Esophagus squamous epithelium (tissue), 5 donors: ENCODE data around the gene GRK5. TPM values are rescaled to one million over a fixed set of nuclear protein-coding genes. Genes with fewer than 3 reads are reported as not detected.
"Not testable (repeated sequence)": the region's sequence is repeated elsewhere in the genome, so short reads cannot be mapped to it uniquely, and the experiment has no call there.

Experiments used
- DNase-seq: peaks from one replicate; lab custom pipeline; 2025; lab: John Stamatoyannopoulos, UW
- H3K27ac ChIP-seq, 4 donors: fragments of 200-600 bp; sonication (generic); one replicate each; pipeline ENCODE4 v1.5.1; 2016 to 2019; ENCODE audit warnings: mild to moderate bottlenecking in 1 of 4
- H3K27me3 ChIP-seq, 4 donors: fragments of 200-600 bp; sonication (generic); 1 replicate in 3 of 4; 2 replicates in 1 of 4; pipeline versions ENCODE4 v1.5.1 to v1.6.0; 2017 to 2021; ENCODE audit warnings: antibody characterized with exemption in 1 of 4
- H3K36me3 ChIP-seq, 3 donors: fragments of 200-600 bp; sonication (generic); one replicate each; pipeline ENCODE4 v1.5.1; 2016 to 2019
- H3K4me1 ChIP-seq, 3 donors: fragments of 200-600 bp; sonication (generic); one replicate each; pipeline ENCODE4 v1.5.1; 2017 to 2019
- H3K4me3 ChIP-seq, 4 donors: fragments of 200-600 bp; sonication (generic); 1 replicate in 3 of 4; 2 replicates in 1 of 4; pipeline ENCODE4 v1.5.1; 2016 to 2019; ENCODE audit warnings: mild to moderate bottlenecking in 2 of 4, moderate library complexity in 1 of 4
- H3K9me3 ChIP-seq, 3 donors: fragments of 200-600 bp; sonication (generic); one replicate each; pipeline ENCODE4 v1.5.1; 2016 to 2019
- CTCF ChIP-seq, 6 experiments: fragments of 450-650 bp in 4 of 6; fragments of 200-600 bp in 2 of 6; sonication (generic) in 2 of 6; IDR thresholded peaks; one replicate each; pipeline ENCODE4 v1.5.1; 2016 to 2019; ENCODE audit warnings: antibody characterized with exemption in 6 of 6, mild to moderate bottlenecking in 4 of 6, moderate library complexity in 4 of 6
- POLR2A ChIP-seq, 4 donors: fragments of 450-650 bp; IDR thresholded peaks; one replicate each; pipeline ENCODE4 v1.6.1; 2017; ENCODE audit warnings: antibody characterized with exemption in 4 of 4, mild to moderate bottlenecking in 4 of 4, moderate library complexity in 3 of 4
- WGBS, 2 donors: methylation state at CpG; one replicate each; pipeline ENCODE4 v1.1.5; 2018; 5-methylcytosine and 5-hydroxymethylcytosine counted together
- intact Hi-C: fragments of 100-400 bp; cut with DNase I; formaldehyde crosslinking; loops from one replicate; pipeline ENCODE4 v1.15.0; 2022
- total RNA-seq, 4 donors: library from RNA; depleted of rRNA; stranded (reverse); fragments of >200 nt; gene quantifications; one replicate each; pipeline ENCODE4 v1.1.0, GENCODE V29; 2016
- donor health status: DM: yes; HTN: yes; CAD: no.

Gene GRK5
- total RNA-seq, 4 donors from 2014 or later = 2.4 to 18.9 (median 6.3) TPM

- Histone ChIP-seq H3K4me1 (peaks cover 0 to 7% (median 4%) of the 10 kb centered on the region in 3 donors), H3K36me3 (peaks cover 0 to 83% (median 8%) of the 10 kb centered on the region in 3 donors), H3K27me3 (no peaks in the 10 kb centered on the region), H3K4me3 (no peak overlapping the region), H3K27ac (no peak overlapping the region), H3K9me3 (no peaks in the 10 kb centered on the region)
- intact Hi-C loops = no loop called here
- no peak for DNase-seq
- WGBS, 2 donors = 41 to 50% methylated on average over 4 to 13 of the region's 22 CpGs
- TF ChIP-seq CTCF (IDR thresholded peaks at IDR 0.05) (no peak), POLR2A (IDR thresholded peaks at IDR 0.05) (no peak)
Measured at GRCh38 chr10:119431034-119431772, 223.8 kb downstream of the GRK5 start.

- Histone ChIP-seq H3K4me3 (no peak overlapping the region), H3K4me1 (peaks cover 0 to 7% (median 4%) of the 10 kb centered on the region in 3 donors), H3K36me3 (peaks cover 0 to 83% (median 8%) of the 10 kb centered on the region in 3 donors), H3K9me3 (no peaks in the 10 kb centered on the region), H3K27me3 (no peaks in the 10 kb centered on the region), H3K27ac (no peak overlapping the region)
- intact Hi-C loops = no loop called here
- no peak for DNase-seq
- TF ChIP-seq CTCF (IDR thresholded peaks at IDR 0.05) = no peak
- TF ChIP-seq POLR2A (IDR thresholded peaks at IDR 0.05) = no peak
- WGBS, 2 donors = 93 to 100% methylated on average over 1 to 3 of the region's 3 CpGs
Measured at GRCh38 chr10:119431773-119432135, 224.4 kb downstream of the GRK5 start.

GRCh38 chr10:119434942-119435341 lies 227.6 kb downstream of the GRK5 start:
- H3K36me3 ChIP-seq = peaks cover 0 to 71% (median 0%) of the 10 kb centered on the region in 3 donors
- H3K4me1 ChIP-seq, H3K27me3 ChIP-seq, DNase-seq, H3K4me3 ChIP-seq, H3K9me3 ChIP-seq, intact Hi-C loops, H3K27ac ChIP-seq: not testable (repeated sequence)
- WGBS, 2 donors = 89 to 100% methylated on average over 1 to 5 of the region's 5 CpGs

GRCh38 chr10:119438717-119439116 lies 231.3 kb downstream of the GRK5 start:
- Histone ChIP-seq H3K4me1 (peaks cover 0 to 18% (median 11%) of the 10 kb centered on the region in 3 donors), H3K9me3 (no peaks in the 10 kb centered on the region), H3K36me3 (peaks cover 0 to 39% (median 0%) of the 10 kb centered on the region in 3 donors), H3K27ac (no peak overlapping the region), H3K27me3 (no peaks in the 10 kb centered on the region), H3K4me3 (no peak overlapping the region)
- intact Hi-C loops = no loop called here
- TF ChIP-seq CTCF (IDR thresholded peaks at IDR 0.05) = no peak
- no peak for DNase-seq
- 92 to 94% methylated on average over 1 to 2 of the region's 2 CpGs for WGBS, 2 donors

- WGBS, 2 donors = 86 to 90% methylated on average over 4 to 5 of the region's 5 CpGs
- no peak for DNase-seq
- no peak overlapping the region for H3K27ac ChIP-seq
- H3K4me3 ChIP-seq = no peak overlapping the region
- no peaks in the 10 kb centered on the region for H3K9me3 ChIP-seq
- TF ChIP-seq CTCF (IDR thresholded peaks at IDR 0.05) (no peak), POLR2A (IDR thresholded peaks at IDR 0.05) (no peak)
- no peaks in the 10 kb centered on the region for H3K27me3 ChIP-seq
- H3K36me3 ChIP-seq = peaks cover 0 to 42% (median 0%) of the 10 kb centered on the region in 3 donors
- H3K4me1 ChIP-seq = peaks cover 0 to 18% (median 11%) of the 10 kb centered on the region in 3 donors
- intact Hi-C loops = no loop called here
Measured at GRCh38 chr10:119439922-119440321, 232.6 kb downstream of the GRK5 start.
